Coronary artery (tissue), 2 donors: ENCODE measurements around the gene TOX2.

Source experiments
- DNase-seq: peaks from one replicate; pipeline ENCODE4 v3.0.0-alpha.2; 2017; ENCODE audit warnings: low spot score
- H3K27ac ChIP-seq, 2 donors: fragments of 200-600 bp; sonication (generic); one replicate each; pipeline ENCODE4 v1.5.1; 2016 to 2019
- H3K4me3 ChIP-seq: fragments of 200-600 bp; sonication (generic); 2 replicates; pipeline ENCODE4 v1.5.1; 2016; ENCODE audit warnings: mild to moderate bottlenecking, moderate library complexity
- TF ChIP-seq, protein P1 (sequence below): fragments of 200-600 bp; sonication (generic); IDR thresholded peaks from one replicate; pipeline ENCODE4 v1.5.1; 2019; ENCODE audit warnings: antibody characterized with exemption

Gene TOX2

DNA sequence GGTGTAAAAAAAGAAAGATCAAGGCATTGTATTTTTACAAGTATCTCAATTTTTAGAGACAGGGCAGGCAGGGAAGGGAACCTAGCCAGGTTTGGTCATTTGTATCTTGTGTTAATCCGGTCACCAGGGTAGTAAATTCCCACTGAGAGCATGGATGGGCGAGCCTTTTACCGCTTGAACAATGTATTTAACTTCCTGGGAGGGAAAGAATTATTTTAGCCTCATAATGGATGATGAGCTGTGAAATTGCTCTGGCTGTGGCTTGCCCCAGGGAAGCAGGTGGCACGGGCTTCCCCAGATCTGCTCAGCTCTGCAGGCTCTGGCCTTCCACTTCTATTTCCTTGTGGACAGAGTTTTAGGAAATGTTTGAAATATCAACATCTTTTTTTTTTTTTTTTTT is 72.9 kb downstream of the TOX2 start:
- Histone ChIP-seq H3K27ac (no peak overlapping the region), H3K4me3 (no peak overlapping the region)
- DNase-seq = no peak
- TF ChIP-seq, protein P1, sequence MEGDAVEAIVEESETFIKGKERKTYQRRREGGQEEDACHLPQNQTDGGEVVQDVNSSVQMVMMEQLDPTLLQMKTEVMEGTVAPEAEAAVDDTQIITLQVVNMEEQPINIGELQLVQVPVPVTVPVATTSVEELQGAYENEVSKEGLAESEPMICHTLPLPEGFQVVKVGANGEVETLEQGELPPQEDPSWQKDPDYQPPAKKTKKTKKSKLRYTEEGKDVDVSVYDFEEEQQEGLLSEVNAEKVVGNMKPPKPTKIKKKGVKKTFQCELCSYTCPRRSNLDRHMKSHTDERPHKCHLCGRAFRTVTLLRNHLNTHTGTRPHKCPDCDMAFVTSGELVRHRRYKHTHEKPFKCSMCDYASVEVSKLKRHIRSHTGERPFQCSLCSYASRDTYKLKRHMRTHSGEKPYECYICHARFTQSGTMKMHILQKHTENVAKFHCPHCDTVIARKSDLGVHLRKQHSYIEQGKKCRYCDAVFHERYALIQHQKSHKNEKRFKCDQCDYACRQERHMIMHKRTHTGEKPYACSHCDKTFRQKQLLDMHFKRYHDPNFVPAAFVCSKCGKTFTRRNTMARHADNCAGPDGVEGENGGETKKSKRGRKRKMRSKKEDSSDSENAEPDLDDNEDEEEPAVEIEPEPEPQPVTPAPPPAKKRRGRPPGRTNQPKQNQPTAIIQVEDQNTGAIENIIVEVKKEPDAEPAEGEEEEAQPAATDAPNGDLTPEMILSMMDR = no peak

- Histone ChIP-seq H3K27ac (no peak overlapping the region), H3K4me3 (no peak overlapping the region)
- TF ChIP-seq, protein P1 = no peak
- no peak for DNase-seq
These were observed 73.8 kb downstream of the TOX2 start for GRCh38 chr20:43988451-43988850.

DNA sequence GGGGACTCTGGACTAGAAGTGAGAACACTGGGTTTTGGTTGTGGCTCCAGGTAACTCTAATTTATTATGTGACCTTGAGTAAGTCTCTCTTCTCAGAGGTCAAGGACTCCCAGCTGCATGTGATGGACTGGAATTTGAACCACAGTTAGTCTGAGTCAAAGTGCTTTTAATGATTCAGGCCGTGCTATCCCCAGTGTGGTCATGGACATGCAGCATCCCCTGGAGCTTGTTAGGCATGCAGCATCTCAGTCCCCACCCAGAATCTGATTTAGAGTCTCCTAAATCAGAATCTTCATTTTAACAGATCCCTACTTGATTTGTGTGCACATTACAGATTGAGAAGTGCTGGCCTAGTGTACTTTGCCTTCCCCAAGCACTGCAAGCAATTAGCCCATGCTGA is 74.2 kb downstream of the TOX2 start:
- Histone ChIP-seq H3K27ac (no peak overlapping the region), H3K4me3 (no peak overlapping the region)
- TF ChIP-seq, protein P1 = no peak
- no peak for DNase-seq

GRCh38 chr20:43991261-43991660 is 76.6 kb downstream of the TOX2 start:
- TF ChIP-seq, protein P1 = no peak

GRCh38 chr20:43991982-43992381 is 77.3 kb downstream of the TOX2 start:
- TF ChIP-seq, protein P1 = no peak
- no peak for DNase-seq
- no peak overlapping the region for H3K27ac ChIP-seq
- H3K4me3 ChIP-seq = no peak overlapping the region

More at GRCh38 chr20:43991261-43991660, 76.6 kb downstream of the TOX2 start:
- H3K27ac ChIP-seq = no peak overlapping the region
- no peak overlapping the region for H3K4me3 ChIP-seq
- DNase-seq = no peak

DNA sequence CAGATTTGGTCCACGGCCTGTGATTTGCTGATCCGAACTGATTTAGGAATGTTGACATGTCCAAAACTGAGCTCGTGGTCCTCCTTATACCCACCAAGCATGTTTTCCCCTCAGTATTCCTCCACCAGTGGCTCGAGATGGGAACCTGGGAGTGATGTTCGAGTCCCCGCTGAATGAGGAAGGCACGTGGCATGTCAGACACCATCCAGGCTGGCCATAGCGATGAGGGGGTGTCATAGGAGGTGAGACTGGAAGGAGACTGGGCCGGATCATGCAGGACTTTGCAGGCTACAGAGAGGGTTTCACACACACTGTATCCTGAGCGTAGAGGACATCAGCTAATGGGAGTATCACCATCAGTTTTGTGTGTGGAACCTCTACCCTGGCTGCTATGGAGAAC is 78.2 kb downstream of the TOX2 start:
- TF ChIP-seq, protein P1 = no peak
- no peak overlapping the region for H3K27ac ChIP-seq
- H3K4me3 ChIP-seq = no peak overlapping the region
- DNase-seq = no peak

- Histone ChIP-seq H3K4me3 (no peak overlapping the region), H3K27ac (no peak overlapping the region)
- TF ChIP-seq, protein P1 = no peak
- no peak for DNase-seq
These were observed 78.9 kb downstream of the TOX2 start for GRCh38 chr20:43993560-43993959.
